ENCODE results near the gene KATNAL2. TPM values are rescaled to one million over a fixed set of nuclear protein-coding genes. Genes with fewer than 3 reads are reported as not detected.
A peak's percentile ranks its signal among the peaks of the same experiment; 100 is the strongest.

The KATNAL2 gene
- total and polyA plus RNA-seq, 4 donors, result 1.5 to 8.0 (median 4.1) TPM

- Histone ChIP-seq H3K27me3 (ENCODE audit: control insufficient read depth in 3 of 3, insufficient read depth in 3 of 3, low read length in 2 of 3) (no peaks in the 10 kb centered on the region), H3K27ac (ENCODE audit: low read depth in 1 of 2, low read length in 1 of 2) (no peak overlapping the region), H3K9ac (ENCODE audit: insufficient read depth in 1 of 2, low read length in 2 of 2) (no peak overlapping the region), H3K4me3 (no peak overlapping the region), H3K4me1 (ENCODE audit: control insufficient read depth in 5 of 5, insufficient read depth in 5 of 5, low read length in 5 of 5) (peaks cover 0 to 9% (median 2%) of the 10 kb centered on the region in 5 donors), H3K9me3 (ENCODE audit: control insufficient read depth in 4 of 4, insufficient read depth in 3 of 4, low read length in 3 of 4) (no peaks in the 10 kb centered on the region), H3K36me3 (ENCODE audit: control insufficient read depth in 4 of 4, insufficient read depth in 4 of 4, low read length in 4 of 4) (peaks cover 0 to 12% (median 0%) of the 10 kb centered on the region in 4 donors)
- TF ChIP-seq, protein P1, sequence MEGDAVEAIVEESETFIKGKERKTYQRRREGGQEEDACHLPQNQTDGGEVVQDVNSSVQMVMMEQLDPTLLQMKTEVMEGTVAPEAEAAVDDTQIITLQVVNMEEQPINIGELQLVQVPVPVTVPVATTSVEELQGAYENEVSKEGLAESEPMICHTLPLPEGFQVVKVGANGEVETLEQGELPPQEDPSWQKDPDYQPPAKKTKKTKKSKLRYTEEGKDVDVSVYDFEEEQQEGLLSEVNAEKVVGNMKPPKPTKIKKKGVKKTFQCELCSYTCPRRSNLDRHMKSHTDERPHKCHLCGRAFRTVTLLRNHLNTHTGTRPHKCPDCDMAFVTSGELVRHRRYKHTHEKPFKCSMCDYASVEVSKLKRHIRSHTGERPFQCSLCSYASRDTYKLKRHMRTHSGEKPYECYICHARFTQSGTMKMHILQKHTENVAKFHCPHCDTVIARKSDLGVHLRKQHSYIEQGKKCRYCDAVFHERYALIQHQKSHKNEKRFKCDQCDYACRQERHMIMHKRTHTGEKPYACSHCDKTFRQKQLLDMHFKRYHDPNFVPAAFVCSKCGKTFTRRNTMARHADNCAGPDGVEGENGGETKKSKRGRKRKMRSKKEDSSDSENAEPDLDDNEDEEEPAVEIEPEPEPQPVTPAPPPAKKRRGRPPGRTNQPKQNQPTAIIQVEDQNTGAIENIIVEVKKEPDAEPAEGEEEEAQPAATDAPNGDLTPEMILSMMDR (IDR thresholded peaks at IDR 0.05; ENCODE audit: control extremely low read depth, extremely low read depth), result no peak
- no peak for ATAC-seq (ENCODE audit: insufficient read depth, low FRiP score)
- 93 to 94% methylated on average over 3 of the region's 3 CpGs for WGBS, 2 donors
- no peak for DNase-seq
Observed at GRCh38 chr18:46910856-46911255, 6.5 kb upstream of the KATNAL2 start.

GRCh38 chr18:46915800-46916550 lies 1.4 kb upstream of the KATNAL2 start:
- peak overlapping the region; percentile 69 to 88 for H3K9ac ChIP-seq (ENCODE audit: insufficient read depth in 1 of 2, low read length in 2 of 2)
- DNase-seq, result peak in 1 of 3 donors; percentile 5
- ATAC-seq (ENCODE audit: insufficient read depth, low FRiP score), result no peak

DNA sequence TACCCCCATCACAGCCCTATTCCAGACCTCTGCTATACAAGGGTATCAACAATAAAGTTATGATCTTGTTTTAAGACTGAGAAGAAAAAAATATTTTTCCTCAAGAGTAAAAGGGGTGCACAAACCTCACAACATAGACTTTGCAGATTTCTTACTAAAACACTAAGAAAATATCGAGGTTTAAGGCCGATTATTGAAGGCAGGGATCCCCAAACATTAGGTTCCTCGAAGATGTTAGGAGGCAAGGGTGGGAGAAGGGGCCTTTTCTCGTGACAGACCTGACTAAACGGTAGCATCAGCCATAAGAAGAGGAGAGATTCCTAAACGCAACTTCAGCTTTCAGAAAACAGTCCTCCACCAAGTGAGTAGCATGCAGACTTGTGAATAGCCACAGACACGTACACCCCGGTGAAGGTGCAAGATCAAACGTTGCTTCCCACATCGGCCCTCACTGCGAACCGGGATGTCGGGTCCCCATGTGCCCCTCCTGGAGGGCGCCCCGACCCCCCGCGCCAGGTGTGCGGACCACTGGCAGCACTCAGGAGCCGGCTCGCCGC lies 773 bp upstream of the KATNAL2 start:
- ATAC-seq (ENCODE audit: insufficient read depth, low FRiP score) (no peak), DNase-seq (peak in 2 of 3 donors; percentile 50)
- Histone ChIP-seq H3K36me3 (ENCODE audit: control insufficient read depth in 4 of 4, insufficient read depth in 4 of 4, low read length in 4 of 4) (no peaks in the 10 kb centered on the region), H3K9me3 (ENCODE audit: control insufficient read depth in 4 of 4, insufficient read depth in 3 of 4, low read length in 3 of 4) (no peaks in the 10 kb centered on the region), H3K9ac (ENCODE audit: insufficient read depth in 1 of 2, low read length in 2 of 2) (peak overlapping the region; percentile 69 to 88), H3K27ac (ENCODE audit: low read depth in 1 of 2, low read length in 1 of 2) (peak overlapping the region; percentile 82 to 95), H3K27me3 (ENCODE audit: control insufficient read depth in 3 of 3, insufficient read depth in 3 of 3, low read length in 2 of 3) (no peaks in the 10 kb centered on the region), H3K4me3 (peak overlapping the region; percentile 96), H3K4me1 (ENCODE audit: control insufficient read depth in 5 of 5, insufficient read depth in 5 of 5, low read length in 5 of 5) (peaks cover 0 to 20% (median 2%) of the 10 kb centered on the region in 5 donors)
- TF ChIP-seq, protein P1 (IDR thresholded peaks at IDR 0.05; ENCODE audit: control extremely low read depth, extremely low read depth), result no peak
- WGBS, 2 donors, result 0% methylated on average over 16 to 21 of the region's 21 CpGs

More at GRCh38 chr18:46915800-46916550, 1.4 kb upstream of the KATNAL2 start:
- Histone ChIP-seq H3K9me3 (ENCODE audit: control insufficient read depth in 4 of 4, insufficient read depth in 3 of 4, low read length in 3 of 4) (no peaks in the 10 kb centered on the region), H3K4me1 (ENCODE audit: control insufficient read depth in 5 of 5, insufficient read depth in 5 of 5, low read length in 5 of 5) (peaks cover 0 to 20% (median 2%) of the 10 kb centered on the region in 5 donors), H3K27me3 (ENCODE audit: control insufficient read depth in 3 of 3, insufficient read depth in 3 of 3, low read length in 2 of 3) (no peaks in the 10 kb centered on the region), H3K4me3 (no peak overlapping the region), H3K36me3 (ENCODE audit: control insufficient read depth in 4 of 4, insufficient read depth in 4 of 4, low read length in 4 of 4) (no peaks in the 10 kb centered on the region), H3K27ac (ENCODE audit: low read depth in 1 of 2, low read length in 1 of 2) (no peak overlapping the region)
- TF ChIP-seq, protein P1 (IDR thresholded peaks at IDR 0.05; ENCODE audit: control extremely low read depth, extremely low read depth), result no peak
- WGBS, 2 donors, result 33 to 46% methylated on average over 12 of the region's 12 CpGs

All from lung (tissue), 12 donors.